Neuronal stem cell (in vitro differentiated cells): ENCODE data around the gene ZFYVE1.
"Not testable (repeated sequence)": the region's sequence is repeated elsewhere in the genome, so short reads cannot be mapped to it uniquely, and the experiment has no call there.

Experiments
- DNase-seq: peaks from one replicate; pipeline ENCODE4 v3.0.0-alpha.2; 2013; ENCODE audit warnings: low spot score
- H2AFZ ChIP-seq: one replicate; pipeline ENCODE4 v1.6.1; 2013; ENCODE audit warnings: mild to moderate bottlenecking, low read length, inconsistent platforms
- H2AK5ac ChIP-seq: 2 replicates; pipeline ENCODE4 v1.6.1; 2013; ENCODE audit warnings: low read depth, mild to moderate bottlenecking, inconsistent platforms, low read length, moderate library complexity, mixed read lengths
- H2BK120ac ChIP-seq: 2 replicates; pipeline ENCODE4 v1.6.1; 2013; ENCODE audit warnings: low read depth, mild to moderate bottlenecking, inconsistent platforms, low read length, moderate library complexity, mixed read lengths
- H2BK12ac ChIP-seq: one replicate; pipeline ENCODE4 v1.6.1; 2013; ENCODE audit warnings: low read length, inconsistent platforms
- H2BK15ac ChIP-seq: 2 replicates; pipeline ENCODE4 v1.6.1; 2013; ENCODE audit warnings: mild to moderate bottlenecking, low read length, inconsistent platforms, mixed read lengths
- H2BK5ac ChIP-seq: one replicate; pipeline ENCODE4 v1.6.1; 2013; ENCODE audit warnings: inconsistent platforms, mild to moderate bottlenecking, low read length, moderate library complexity
- H3K14ac ChIP-seq: one replicate; pipeline ENCODE4 v1.6.1; 2013; ENCODE audit warnings: low read length, inconsistent platforms
- H3K18ac ChIP-seq: 2 replicates; pipeline ENCODE4 v1.6.1; 2013; ENCODE audit warnings: low read length, inconsistent platforms
- H3K23ac ChIP-seq: 2 replicates; pipeline ENCODE4 v1.6.1; 2013; ENCODE audit warnings: low read depth, mild to moderate bottlenecking, mixed read lengths, low read length, inconsistent platforms; ENCODE audit not compliant: poor library complexity
- H3K27ac ChIP-seq: replicated peaks from 3 replicates; pipeline ENCODE4 v1.5.1; 2013; ENCODE audit warnings: low read length, inconsistent platforms
- H3K27me3 ChIP-seq, 3 experiments: 2 replicates each; pipeline ENCODE4 v1.6.1; 2013; ENCODE audit warnings: low read length in 3 of 3, mild to moderate bottlenecking in 2 of 3, inconsistent platforms in 1 of 3, low read depth in 1 of 3, mixed read lengths in 1 of 3, moderate library complexity in 1 of 3; ENCODE audit not compliant: control insufficient read depth in 3 of 3, insufficient read depth in 3 of 3
- H3K36me3 ChIP-seq, 2 donors: replicated peaks in 1 of 2; 2 replicates each; pipeline ENCODE4 v1.6.1; 2013; ENCODE audit warnings: low read length in 2 of 2; ENCODE audit not compliant: control insufficient read depth in 2 of 2, insufficient read depth in 2 of 2
- H3K4ac ChIP-seq: 2 replicates; pipeline ENCODE4 v1.6.1; 2013; ENCODE audit warnings: inconsistent platforms, mild to moderate bottlenecking, low read length, moderate library complexity
- H3K4me1 ChIP-seq, 2 donors: 1 replicate in 1 of 2; 2 replicates in 1 of 2; pipeline ENCODE4 v1.6.1; 2013; ENCODE audit warnings: low read length in 2 of 2, low read depth in 1 of 2; ENCODE audit not compliant: control insufficient read depth in 2 of 2, insufficient read depth in 1 of 2
- H3K4me2 ChIP-seq: one replicate; pipeline ENCODE4 v1.6.1; 2013; ENCODE audit warnings: mild to moderate bottlenecking, low read length, inconsistent platforms; ENCODE audit not compliant: insufficient read depth, poor library complexity, severe bottlenecking
- H3K4me3 ChIP-seq, 2 donors: 2 replicates each; pipeline ENCODE4 v1.5.1; 2013; ENCODE audit warnings: low read length in 2 of 2, mild to moderate bottlenecking in 2 of 2, inconsistent platforms in 1 of 2, moderate library complexity in 1 of 2
- H3K79me1 ChIP-seq: one replicate; pipeline ENCODE4 v1.6.1; 2013; ENCODE audit warnings: low read depth, mild to moderate bottlenecking, inconsistent platforms, low read length, moderate library complexity
- H3K9ac ChIP-seq: one replicate; pipeline ENCODE4 v1.6.1; 2013; ENCODE audit warnings: mild to moderate bottlenecking, low read depth, low read length, inconsistent platforms; ENCODE audit not compliant: poor library complexity
- H3K9me3 ChIP-seq, 2 donors: replicated peaks in 1 of 2; 2 replicates each; pipeline versions ENCODE3 to v1.6.1; 2013; ENCODE audit warnings: low read length in 2 of 2, mild to moderate bottlenecking in 2 of 2, inconsistent platforms in 1 of 2, low read depth in 1 of 2, mixed read lengths in 1 of 2, moderate library complexity in 1 of 2; ENCODE audit not compliant: control insufficient read depth in 2 of 2, insufficient read depth in 1 of 2
- H4K8ac ChIP-seq: one replicate; pipeline ENCODE4 v1.6.1; 2013; ENCODE audit warnings: low read depth, mild to moderate bottlenecking, inconsistent platforms, low read length, moderate library complexity
- H4K91ac ChIP-seq: one replicate; pipeline ENCODE4 v1.6.1; 2013; ENCODE audit warnings: low read length, low read depth, mild to moderate bottlenecking, inconsistent platforms; ENCODE audit not compliant: poor library complexity
- WGBS, 2 donors: extraction: QIAGEN DNeasy Blood & Tissue Kit; methylation state at CpG; one replicate each; pipeline ENCODE4 v1.1.7; 2013; ENCODE audit warnings: missing lambda C conversion rate in 2 of 2, mixed read lengths in 1 of 2; ENCODE audit not compliant: insufficient read length in 2 of 2, insufficient replicate concordance in 1 of 2; ENCODE audit errors: extremely low coverage in 2 of 2; 5-methylcytosine and 5-hydroxymethylcytosine counted together

Gene ZFYVE1

GRCh38 chr14:73047808-73048207 lies 20.9 kb upstream of the ZFYVE1 start:
- H3K79me1 ChIP-seq: no peaks in the 10 kb centered on the region
- H3K4ac ChIP-seq: no peak overlapping the region
- no peak overlapping the region for H4K8ac ChIP-seq
- H2BK5ac ChIP-seq: no peak overlapping the region
- no peak overlapping the region for H2BK120ac ChIP-seq
- H3K4me2 ChIP-seq: no peak overlapping the region
- no peaks in the 10 kb centered on the region for H3K9me3 ChIP-seq
- no peak overlapping the region for H3K23ac ChIP-seq
- no peak overlapping the region for H2BK15ac ChIP-seq
- H2AFZ ChIP-seq: no peak overlapping the region
- no peak overlapping the region for H2AK5ac ChIP-seq
- DNase-seq: no peak
- H3K27ac ChIP-seq: no peak overlapping the region
- WGBS, 2 donors: no CpG with 5 or more reads among the region's 1 CpG
- H3K27me3 ChIP-seq: no peaks in the 10 kb centered on the region
- no peak overlapping the region for H4K91ac ChIP-seq
- H3K18ac ChIP-seq: no peak overlapping the region
- H3K36me3 ChIP-seq: no peaks in the 10 kb centered on the region
- no peak overlapping the region for H2BK12ac ChIP-seq
- no peak overlapping the region for H3K14ac ChIP-seq
- no peak overlapping the region for H3K9ac ChIP-seq
- H3K4me3 ChIP-seq: no peak overlapping the region
- H3K4me1 ChIP-seq: no peaks in the 10 kb centered on the region

GRCh38 chr14:73036706-73037450 lies 10.0 kb upstream of the ZFYVE1 start:
- H2AFZ ChIP-seq, H2AK5ac ChIP-seq, H4K91ac ChIP-seq, H3K9ac ChIP-seq, H3K27ac ChIP-seq, H3K27me3 ChIP-seq, DNase-seq, H2BK12ac ChIP-seq, H3K4ac ChIP-seq, H3K23ac ChIP-seq, H3K9me3 ChIP-seq, H3K79me1 ChIP-seq, H3K36me3 ChIP-seq, H3K4me2 ChIP-seq, H2BK5ac ChIP-seq, H3K18ac ChIP-seq, H2BK120ac ChIP-seq, H3K4me1 ChIP-seq, H4K8ac ChIP-seq, H3K14ac ChIP-seq, H3K4me3 ChIP-seq, H2BK15ac ChIP-seq: not testable (repeated sequence)
- no CpG with 5 or more reads among the region's 9 CpGs for WGBS, 2 donors

- H2BK120ac ChIP-seq: no peak overlapping the region
- H2BK15ac ChIP-seq: no peak overlapping the region
- H3K4me1 ChIP-seq: no peaks in the 10 kb centered on the region
- H3K18ac ChIP-seq: no peak overlapping the region
- H3K4me3 ChIP-seq: no peak overlapping the region
- no peaks in the 10 kb centered on the region for H3K27me3 ChIP-seq
- H4K8ac ChIP-seq: no peak overlapping the region
- no peaks in the 10 kb centered on the region for H3K9me3 ChIP-seq
- H3K36me3 ChIP-seq: peaks cover 9 to 14% of the 10 kb centered on the region in 2 donors
- no peak overlapping the region for H3K27ac ChIP-seq
- H3K4me2 ChIP-seq: no peak overlapping the region
- no peak overlapping the region for H2BK5ac ChIP-seq
- H3K14ac ChIP-seq: no peak overlapping the region
- H3K23ac ChIP-seq: no peak overlapping the region
- H3K79me1 ChIP-seq: no peaks in the 10 kb centered on the region
- DNase-seq: no peak
- H2BK12ac ChIP-seq: no peak overlapping the region
- H2AFZ ChIP-seq: peak overlapping the region; percentile 87
- no peak overlapping the region for H2AK5ac ChIP-seq
- H4K91ac ChIP-seq: no peak overlapping the region
- H3K4ac ChIP-seq: no peak overlapping the region
- no peak overlapping the region for H3K9ac ChIP-seq
These were observed 1.1 kb upstream of the ZFYVE1 start for GRCh38 chr14:73027984-73028383.

GRCh38 chr14:73027546-73027945 lies 640 bp upstream of the ZFYVE1 start:
- Histone ChIP-seq H3K9ac (no peak overlapping the region), H2BK120ac (no peak overlapping the region), H3K23ac (no peak overlapping the region), H2BK5ac (no peak overlapping the region), H3K4me3 (peak overlapping the region; percentile 58 to 72), H3K4me1 (no peaks in the 10 kb centered on the region), H2AK5ac (no peak overlapping the region), H2AFZ (peak overlapping the region; percentile 87), H3K36me3 (peaks cover 10 to 18% of the 10 kb centered on the region in 2 donors), H3K18ac (no peak overlapping the region), H3K27me3 (no peaks in the 10 kb centered on the region), H3K14ac (no peak overlapping the region), H3K4ac (no peak overlapping the region), H3K9me3 (no peaks in the 10 kb centered on the region), H4K8ac (no peak overlapping the region), H2BK15ac (no peak overlapping the region), H4K91ac (no peak overlapping the region), H2BK12ac (no peak overlapping the region), H3K27ac (no peak overlapping the region), H3K4me2 (peak overlapping the region; percentile 37), H3K79me1 (peaks cover 1% of the 10 kb centered on the region)
- no peak for DNase-seq
- no CpG with 5 or more reads among the region's 3 CpGs for WGBS, 2 donors
